Embryonic facial prominence (tissue), 1 donor: ENCODE measurements around the gene TSPO.

Experiments used
- DNase-seq: peaks from one replicate; pipeline ENCODE4 v3.0.0-alpha.2; 2016; ENCODE audit errors: extremely low spot score

The TSPO gene

DNA sequence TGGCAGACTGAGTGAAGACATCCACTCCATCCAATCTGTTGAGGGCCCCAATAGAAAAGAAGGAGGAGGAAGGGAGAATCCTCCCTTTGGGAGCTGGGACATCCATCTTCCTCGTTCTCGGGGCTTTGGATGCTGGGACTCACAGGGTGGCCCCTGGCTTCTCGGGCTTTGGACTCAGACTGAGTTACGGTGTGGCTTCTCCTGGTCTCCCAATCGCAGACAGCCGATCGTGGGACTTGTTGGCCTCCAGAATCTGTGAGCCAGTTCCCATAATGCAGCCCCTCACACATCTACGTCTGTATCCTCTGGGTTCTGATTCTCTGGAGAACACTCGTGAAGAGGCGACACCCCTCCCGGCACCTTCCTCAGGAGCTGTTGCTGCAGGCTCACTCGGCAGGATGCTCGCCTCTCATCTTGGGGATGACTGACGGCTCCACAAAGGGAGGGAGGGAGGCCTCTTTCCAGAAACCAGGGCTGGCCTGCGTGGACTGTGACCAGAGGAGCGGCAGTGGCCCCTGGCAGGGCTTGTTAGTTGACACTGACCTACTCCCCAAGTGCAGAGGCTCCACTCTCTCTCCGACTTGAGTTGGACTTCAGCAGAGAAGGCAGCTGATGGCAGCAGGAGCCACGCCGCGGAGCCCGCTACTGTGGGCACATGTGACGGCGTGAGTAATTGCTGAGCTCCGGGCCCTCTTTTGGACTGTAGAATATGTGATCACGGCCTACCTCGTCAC is 50.3 kb downstream of the TSPO start:
- no peak for DNase-seq

GRCh38 chr22:43202326-43202725 is 51.0 kb downstream of the TSPO start:
- DNase-seq: no peak

- DNase-seq: no peak
These were observed 51.5 kb downstream of the TSPO start for GRCh38 chr22:43202756-43203410.

GRCh38 chr22:43203471-43203981 is 52.2 kb downstream of the TSPO start:
- DNase-seq: no peak

- no peak for DNase-seq
These were observed 53.9 kb downstream of the TSPO start for GRCh38 chr22:43205261-43205691.

DNA sequence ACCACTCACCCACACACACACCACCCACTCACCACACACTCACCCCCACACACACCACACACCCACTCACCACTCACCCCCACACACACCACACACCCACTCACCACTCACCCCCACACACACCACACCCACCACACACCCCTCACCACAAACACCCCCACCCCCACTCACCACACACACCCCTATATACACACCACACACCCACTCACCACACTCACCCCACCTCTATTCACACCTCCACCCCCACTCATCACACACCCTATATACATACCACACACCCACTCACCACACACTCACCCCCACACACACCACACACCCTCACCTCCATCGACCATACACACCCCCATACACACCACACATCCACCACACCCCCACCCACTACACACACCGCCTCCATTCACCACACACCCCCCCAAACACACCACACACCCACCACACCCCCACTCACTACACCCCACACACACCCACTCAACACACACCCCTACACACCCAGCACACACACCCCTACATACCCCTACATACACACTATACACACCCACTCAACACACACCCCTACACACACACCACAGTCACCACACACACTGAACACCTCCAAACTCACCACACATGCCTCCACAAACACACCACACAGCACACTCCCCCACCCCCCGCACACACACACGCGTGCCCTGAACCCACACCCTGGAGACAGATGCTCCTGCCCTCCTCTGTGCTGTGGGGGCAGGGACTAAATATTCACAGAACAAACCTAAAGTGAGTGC is 54.6 kb downstream of the TSPO start:
- DNase-seq: no peak

GRCh38 chr22:43206509-43207161 is 55.3 kb downstream of the TSPO start:
- no peak for DNase-seq

DNA sequence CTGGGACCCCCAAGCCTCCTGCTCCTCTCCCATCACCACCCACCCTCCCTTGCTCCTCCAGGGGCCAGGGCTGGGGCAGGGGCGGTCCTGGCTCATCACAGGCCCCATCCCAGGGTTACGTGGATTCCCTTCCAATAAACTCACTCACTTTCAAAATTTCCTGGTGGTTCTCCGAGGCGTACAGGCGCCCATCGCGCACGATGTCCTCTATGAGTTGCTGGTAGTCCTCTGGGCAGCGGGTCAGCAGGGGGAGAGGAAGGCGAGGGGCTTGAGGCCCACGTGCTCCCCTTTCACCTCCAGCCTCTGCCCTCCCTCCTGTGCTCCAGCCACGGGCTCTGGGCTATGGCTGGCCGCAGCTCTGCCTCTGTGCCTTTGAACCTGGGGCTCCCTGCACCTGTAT is 56.0 kb downstream of the TSPO start:
- no peak for DNase-seq

DNA sequence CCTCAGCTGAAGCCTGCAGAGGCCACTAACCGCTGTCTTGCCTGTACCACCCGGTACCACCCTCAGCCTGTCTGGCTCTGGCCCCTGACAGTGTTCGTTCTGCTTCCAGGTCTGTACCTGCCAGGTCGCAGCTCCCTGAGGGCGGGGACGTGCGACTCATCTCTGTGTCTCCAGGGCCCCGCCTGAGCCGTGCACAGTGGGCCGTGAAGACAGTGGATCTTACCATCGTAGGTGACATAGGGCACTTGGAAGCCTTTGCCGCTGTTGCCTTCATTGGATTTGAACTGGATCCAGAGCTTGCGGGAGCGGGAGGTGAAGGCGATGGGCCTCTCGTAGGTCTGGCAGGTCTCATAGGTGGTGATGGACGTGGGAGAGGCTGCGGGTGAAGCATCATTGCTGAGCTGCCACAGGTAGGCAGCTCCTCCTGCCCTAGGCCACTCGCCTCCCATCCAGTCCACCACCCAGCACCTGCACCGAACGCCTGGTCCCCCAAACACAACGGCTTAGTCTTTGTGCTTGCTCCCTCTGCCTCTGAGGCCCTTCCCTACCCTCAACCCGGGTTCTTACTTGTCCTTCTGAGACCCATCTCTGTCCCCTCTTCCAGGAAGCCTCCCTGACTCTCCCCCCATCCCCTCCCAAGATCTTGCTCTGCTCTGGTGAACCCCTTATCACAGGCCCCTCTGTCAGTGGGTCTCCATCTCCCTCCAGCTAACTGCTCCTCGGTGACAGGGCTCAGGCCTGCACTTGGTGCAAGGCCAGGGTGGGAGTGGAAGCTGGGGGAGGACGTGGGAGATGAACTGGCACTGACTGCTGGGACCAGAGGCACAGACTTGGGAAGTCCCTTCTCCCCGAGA is 56.7 kb downstream of the TSPO start:
- no peak for DNase-seq

GRCh38 chr22:43208703-43209522 is 57.6 kb downstream of the TSPO start:
- DNase-seq: no peak

- no peak for DNase-seq
These were observed 58.1 kb downstream of the TSPO start for GRCh38 chr22:43209523-43209890.

DNA sequence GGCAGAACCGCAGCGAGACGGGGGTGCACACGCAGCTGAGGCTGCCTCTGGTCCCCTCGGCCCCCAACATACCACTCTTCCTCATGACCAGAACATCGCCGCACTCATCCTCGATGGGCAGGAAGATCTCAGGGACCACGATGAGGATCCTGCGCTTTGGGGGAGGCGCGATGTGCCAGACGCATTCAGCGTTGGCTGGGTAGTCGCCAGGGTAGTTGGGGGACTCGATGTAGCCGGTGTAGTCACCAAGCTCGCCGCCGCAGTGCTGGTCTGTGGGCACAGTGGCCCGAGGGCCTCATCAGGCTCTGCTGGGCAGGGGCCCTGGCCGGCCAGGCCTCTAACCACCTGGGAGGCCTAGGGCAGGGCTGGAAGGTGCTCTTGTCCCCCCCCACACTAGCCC is 58.6 kb downstream of the TSPO start:
- no peak for DNase-seq

- no peak for DNase-seq
These were observed 59.5 kb downstream of the TSPO start for GRCh38 chr22:43210631-43211515.

GRCh38 chr22:43211941-43212433 is 60.6 kb downstream of the TSPO start:
- no peak for DNase-seq

DNA sequence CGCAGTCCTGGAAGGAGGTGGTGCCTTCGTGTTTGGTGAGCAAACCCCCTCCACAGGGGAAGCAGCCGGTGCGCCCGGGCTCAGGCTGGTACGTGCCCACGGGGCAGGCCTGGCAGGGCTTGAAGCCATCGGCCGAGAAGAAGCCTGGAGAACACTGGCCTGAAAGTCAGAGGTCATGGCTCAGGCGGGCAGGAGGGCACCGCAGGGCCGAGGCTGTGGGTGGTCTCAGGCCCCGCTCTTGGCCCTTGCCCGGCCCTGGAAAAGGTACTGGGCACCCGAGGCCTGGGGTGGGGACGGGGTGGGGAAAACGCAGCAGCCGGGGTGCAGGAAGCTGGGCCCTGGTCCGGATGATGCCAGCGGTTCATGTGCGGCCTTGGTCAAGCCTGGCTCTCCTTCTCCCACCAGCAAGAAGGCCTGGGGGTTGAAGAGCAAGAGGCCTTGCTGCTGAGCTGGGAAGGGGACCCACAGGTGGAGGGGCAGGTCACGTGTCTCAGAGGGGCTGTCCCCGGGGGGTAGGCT is 61.1 kb downstream of the TSPO start:
- DNase-seq: no peak
